GM10847 (cell line): ENCODE measurements around the gene TCF20.

Experiments used
- POLR2A ChIP-seq: IDR thresholded peaks from 2 replicates; pipeline ENCODE4 v1.6.1; 2011; ENCODE audit not compliant: insufficient read length; ENCODE audit errors: extremely low read depth

TCF20 gene

DNA sequence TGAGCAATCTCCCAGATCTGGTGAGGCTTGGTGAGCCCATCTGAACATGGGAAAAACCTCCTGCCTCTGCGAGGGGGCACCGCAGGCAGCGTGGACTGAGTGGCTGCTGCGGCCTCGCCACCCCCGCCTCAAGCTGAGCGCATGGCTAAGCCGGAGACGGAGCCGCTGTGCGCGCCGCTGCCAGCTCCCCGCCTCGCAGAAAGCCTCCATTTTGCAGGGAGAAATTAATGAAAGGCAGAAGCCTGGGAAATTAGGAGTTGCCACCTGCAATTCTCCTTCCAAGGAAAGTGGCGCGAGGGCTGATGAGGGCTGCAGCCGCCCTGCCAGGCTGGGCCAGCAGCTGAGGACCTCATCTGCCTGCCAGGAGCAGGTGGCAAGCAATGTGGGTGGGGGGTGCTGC lies 35.6 kb upstream of the TCF20 start:
- TF ChIP-seq POLR2A, result no peak

DNA sequence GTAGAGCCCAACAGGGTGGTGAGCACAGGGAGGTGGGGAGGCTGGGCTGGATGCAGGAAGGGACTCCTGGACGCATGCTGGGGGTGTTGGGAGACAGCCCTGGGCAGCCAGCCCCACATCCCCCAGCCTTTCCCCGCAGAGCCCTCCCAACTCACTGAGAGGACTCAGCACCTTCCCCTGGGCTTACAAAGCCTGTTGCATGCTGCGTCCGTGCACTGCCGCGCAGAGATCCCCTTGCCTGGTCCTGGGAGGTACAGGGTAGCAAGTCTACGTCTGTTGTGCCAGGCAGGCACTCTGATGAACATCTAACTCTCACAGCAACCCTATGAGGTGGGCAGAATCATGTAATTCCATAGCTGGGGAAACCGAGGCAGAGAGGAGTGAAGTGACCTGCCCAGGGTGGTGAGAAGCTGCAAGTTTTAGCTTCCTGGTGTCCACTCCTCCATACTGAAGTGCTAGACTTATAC lies 33.9 kb upstream of the TCF20 start:
- no peak for TF ChIP-seq POLR2A

DNA sequence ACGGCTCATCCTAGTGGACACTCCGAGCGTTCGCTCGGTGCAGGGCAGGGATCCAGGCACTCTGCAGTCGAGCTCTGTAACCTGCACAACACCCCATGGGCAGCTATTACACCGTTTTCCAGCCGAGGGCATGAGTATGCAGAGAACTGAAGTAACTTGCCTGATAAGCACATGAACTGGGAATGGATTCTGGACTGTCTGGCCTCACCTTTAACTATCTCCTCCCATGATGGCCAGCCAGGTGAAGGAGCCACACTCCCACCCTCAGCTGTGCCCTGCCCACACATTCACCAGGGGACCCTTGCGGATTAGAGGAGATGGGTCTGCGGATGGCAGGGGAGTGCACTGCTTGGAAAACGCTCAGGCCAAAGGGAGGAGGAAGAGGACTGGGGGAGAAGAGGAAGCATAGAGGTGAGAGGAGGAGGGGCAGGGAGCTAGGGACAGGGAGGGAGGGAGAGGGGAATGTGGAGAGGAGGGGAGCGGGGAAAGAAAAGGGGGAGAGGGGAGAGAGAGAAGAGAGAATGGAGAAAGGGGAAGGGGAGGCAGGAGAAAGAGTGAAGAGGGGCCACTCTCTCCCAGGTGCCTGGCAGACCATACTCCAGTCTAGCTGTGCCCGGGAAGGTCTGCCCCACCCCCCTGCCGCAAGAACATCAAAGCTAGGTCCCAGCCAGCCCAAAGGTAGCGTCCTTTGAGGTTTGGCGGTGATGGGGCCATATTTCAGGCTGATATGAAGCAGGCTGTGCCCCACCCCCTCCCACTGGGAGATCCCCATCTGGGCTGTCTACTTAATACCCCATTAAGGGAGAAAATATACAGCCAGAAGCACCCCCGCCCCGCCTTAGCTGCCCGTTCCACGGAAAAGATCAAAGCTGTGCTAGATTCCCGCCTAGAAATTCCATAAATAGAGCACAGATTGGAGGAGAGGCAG lies 33.2 kb upstream of the TCF20 start:
- TF ChIP-seq POLR2A, result no peak

DNA sequence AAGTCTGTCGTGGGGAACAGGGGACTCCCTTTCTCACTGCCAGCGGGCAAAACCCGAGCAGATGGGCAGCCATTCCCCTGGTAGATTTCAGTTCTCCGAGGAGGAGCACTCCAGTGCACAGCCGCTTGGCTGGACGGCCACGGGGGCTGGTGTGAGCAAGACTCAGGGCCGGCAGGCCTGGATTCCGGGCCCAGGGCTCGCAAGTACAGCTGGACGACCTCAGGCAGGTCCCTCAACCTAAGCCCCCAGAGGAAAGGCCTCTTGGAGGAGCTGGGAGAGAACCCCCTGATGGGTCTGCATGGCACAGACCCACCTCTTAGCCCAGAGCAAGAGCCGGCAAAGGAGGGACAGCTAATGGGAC lies 31.3 kb upstream of the TCF20 start:
- no peak for TF ChIP-seq POLR2A

DNA sequence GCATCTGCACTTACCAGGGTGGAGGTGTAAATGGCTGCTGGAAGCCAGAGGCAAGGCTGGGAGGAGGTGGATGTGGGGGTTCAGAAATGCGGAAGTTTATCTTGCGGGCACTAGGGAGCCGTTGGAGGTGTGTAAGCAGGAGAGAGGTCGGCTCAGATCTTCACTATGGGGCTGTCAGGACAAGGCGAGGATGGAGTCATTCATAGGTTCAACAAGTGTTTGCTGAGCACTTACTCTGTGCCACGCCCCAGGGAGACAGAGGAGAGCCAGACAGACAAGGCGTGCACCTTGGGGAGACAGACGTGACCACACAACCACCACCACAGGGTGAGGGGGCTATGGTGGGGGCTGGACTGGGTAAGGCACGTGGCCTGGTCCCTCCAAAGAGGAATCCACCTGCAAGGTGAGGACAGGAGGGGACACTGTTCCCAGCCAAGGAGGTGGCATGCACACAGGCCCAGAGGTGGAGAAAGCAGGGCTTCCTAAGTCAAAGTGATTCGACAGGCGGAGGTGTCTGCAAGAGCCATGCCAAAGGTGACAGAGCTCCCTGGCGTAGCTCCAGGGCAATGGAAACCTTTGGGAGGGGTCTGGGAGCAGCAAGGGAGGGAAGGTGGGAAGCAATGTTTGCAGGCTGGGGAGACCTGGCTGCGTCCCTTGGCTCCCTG lies 30.8 kb upstream of the TCF20 start:
- TF ChIP-seq POLR2A, result no peak

DNA sequence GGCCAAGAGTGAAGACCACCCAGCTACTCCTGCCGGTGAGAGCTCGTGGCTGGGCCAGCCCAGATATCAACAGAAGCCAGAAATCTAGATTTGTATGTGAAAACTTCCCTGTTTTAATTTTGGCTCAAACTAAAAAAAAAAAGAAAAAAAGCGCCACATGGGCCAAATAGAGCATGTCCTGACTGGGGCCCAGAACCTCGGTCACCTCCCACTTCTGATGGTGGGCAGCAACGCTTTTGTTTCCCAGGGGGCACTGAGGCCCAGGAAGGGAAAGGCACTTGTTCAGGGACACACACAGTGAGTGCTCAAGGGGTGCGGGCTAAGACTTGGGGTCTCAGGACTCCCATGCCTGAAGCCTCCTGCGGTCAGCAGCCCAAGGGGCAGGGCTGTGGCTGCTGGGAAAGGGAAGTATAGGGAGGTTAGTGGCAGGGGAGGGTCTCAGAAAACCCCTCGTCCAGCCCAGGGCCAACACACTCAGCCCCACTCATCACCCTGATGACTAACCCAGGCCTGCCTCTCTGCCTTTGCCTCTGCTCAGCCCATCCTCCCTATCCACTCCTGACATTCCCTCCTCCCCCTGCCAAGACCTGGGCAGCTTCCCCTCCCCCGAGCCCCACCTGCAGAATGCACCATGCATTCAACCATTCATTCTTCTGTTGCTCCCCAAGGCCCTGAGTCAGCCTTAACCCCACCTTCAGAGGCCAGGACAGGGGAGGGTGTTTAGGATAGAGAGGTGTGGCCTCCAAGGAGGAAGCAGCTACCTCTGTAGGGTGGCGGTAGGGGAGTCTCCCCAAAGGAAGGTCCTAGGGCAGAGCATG lies 30.0 kb upstream of the TCF20 start:
- TF ChIP-seq POLR2A, result no peak

DNA sequence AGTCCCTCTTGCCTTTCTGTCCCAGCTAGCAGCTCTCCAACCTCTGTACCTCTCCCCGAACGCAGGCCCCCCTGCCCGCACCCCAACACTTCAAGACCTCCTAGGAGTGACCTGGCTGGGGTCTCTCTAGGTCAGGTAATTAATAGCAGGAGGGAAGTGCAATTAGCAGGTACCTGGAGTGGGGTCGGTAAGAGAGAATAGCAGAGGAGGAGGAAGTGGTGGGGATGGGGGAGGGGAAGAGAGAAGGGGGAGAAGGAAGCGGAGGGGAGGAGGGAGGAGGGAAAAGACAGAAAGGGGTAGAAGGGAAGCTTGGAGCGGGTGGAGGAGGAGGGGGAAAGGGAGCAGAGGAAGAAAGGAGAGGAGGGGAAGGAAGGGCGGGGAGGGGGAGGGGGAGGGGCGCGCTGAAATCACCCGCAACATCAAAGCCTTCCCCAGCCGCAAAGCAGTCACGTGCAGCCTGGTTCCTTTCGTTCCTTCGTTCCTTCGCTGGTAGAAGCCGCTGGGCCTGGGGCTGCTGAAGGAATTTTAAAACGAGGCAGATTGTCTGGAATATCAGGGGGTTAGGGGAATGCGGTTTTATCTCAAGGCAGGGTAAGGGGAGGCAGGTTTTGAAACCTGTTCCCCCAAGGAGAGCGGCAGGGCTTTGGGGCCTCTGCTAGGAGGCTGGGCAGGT lies 29.3 kb upstream of the TCF20 start:
- no peak for TF ChIP-seq POLR2A

DNA sequence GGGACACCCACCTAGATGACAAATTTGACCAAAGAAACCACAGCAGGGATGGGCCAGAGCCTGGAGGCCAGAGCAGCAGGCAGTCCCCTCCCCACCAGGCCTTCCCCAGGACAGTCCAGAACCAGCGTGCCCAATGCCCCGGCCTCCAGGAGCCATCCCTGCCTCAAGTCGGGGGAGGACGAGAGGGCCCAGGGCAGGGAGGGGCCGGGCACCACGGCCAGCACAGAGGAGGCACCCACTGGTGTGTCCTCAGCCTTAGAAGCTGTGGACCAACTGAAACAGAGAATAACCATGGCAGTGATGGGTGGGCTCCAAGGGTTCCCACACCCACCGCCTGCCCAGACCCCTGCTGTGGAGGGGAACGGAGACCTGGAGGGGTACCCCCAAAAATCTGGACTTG lies 28.3 kb upstream of the TCF20 start:
- TF ChIP-seq POLR2A, result no peak

DNA sequence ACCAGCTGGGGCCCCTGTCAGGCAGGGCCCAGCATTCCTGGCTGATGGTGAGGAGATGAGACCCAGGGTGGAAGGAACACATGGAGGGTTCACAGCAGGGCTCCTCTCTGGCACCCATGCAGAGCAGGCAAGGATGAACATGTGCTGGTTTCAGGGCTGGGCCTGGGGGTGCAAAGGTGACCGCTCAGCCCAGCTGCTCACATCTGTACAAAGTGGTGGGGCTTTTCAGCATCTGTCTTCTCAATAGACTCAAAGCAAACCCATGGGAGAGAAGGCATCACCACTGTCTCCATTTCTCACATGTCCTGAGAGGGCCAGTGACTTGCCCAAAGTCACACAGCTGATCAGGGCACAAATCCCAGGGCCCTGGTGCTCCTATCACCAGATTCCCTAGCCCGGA lies 27.3 kb upstream of the TCF20 start:
- TF ChIP-seq POLR2A, result no peak

DNA sequence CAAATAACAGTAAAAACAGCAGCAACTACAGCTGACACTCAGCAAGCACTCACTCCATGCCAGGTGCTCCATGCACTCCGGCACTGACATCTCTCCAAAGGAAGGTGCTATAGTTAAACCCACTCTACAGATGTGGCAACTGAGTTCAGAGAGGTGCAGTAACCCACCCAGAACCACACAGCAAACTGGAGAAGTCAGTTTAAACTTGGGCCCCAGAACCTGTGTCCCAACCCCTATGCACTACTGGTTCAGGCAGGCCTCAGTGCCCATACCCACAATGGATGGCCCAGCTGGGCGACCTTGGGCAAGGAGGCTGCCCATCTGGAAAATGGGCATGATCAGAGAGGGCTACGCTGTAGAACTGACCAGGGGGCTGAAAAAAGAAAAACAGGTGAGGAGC lies 26.4 kb upstream of the TCF20 start:
- TF ChIP-seq POLR2A, result no peak

DNA sequence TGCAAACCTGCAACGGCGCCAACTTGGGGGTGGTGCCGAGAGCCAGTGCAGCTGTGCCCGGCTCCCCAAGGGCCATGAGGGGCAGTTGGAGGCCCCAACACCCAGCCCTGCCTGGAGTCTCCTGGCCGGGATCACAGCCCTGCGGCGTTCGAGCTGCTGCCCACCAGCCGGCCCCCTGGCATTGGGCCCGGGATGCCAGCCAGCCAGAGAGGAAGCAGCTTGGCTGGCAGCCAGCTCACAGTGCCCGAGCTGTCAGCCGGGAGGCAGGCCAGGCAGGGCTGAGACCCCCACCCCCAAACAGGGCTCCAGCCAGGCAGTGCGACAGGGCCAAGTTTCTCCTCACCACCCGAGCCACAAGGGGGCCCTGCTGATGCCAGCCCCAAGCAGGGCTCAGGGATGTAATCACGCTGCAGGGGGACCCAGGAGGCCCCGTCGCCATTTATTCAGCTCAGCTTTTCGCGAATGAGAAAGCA lies 26.0 kb upstream of the TCF20 start:
- TF ChIP-seq POLR2A, result no peak

DNA sequence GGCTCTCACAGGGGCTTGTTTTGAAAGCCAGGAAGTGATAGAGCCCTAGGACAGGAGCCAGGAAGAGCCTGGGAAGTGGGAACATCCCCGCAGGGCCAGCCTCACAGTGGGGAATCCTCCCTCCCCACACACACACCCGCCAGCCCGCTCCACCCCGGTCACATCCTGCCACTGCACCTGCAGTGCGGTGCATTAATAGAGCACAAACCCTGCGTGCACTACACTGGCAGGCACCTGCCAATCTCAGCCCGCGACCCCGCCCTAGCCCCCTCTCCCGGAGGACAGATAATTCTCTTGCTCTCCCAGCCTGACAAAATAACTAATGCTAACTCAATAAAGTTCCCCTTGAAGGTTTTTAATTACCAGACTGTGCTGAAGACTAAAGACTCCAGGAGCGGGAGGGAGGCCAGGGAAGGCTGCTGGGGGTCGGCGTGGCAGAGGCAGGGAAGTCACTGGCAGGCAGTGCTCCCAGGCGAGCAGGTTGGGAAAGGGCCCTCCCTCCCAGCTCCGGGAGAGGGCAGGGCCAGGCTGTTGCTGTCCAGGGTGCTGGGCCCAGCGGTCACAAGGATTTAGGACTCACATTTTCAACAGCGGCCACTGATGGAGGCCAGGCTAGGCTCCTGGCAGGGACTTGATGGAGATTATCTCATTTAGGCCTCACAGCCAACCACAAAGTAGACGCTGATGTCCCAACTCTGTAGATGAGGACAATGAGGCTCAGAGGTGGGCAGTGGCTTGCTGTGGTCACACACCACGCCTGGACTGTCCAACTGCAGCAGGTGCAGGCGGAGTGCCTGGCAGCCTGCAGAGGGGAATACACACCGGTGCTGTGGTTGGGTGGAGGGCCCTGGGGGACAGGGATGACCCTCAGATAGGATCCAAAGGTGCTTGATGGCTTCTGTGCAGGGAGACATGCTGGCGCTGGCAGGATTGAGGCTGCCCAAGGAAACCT lies 23.9 kb upstream of the TCF20 start:
- no peak for TF ChIP-seq POLR2A

DNA sequence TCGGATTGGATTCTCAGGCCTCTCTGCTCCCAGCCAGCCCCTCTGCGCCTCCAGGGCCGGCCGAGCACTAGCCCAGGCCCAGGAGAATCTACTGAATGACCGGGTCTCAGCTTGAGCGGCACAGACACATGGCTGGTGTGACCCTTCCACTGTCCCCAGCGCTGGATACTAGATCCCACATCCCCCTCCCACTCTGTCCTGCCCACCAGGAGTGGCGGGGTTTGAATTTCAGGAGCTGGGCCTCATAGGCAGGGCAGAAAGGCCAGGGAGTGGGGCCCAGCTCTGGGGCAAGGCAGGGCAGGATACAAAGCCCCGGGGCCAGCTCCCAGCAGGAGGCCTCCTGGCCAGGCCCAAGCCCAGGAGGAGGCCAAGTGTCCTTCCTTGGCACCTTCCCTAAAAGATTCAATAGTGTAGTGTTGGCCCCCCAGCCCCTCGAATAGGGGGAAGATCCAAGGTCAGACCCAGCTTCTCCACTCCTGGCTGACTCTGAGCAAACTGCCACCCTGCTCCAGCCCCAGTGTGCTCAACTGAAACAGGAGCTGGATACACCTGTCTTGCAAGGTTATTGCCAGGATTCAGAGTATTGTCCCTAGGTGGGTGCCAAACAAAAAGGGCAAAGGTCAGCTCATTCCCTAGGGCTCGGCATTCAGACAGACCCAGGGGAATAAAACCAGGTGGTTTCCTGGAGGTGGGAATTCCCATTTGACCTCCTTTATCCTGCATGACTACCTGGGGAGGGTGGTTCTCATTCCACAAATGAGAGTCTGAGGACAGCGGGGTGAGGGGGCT lies 22.5 kb upstream of the TCF20 start:
- no peak for TF ChIP-seq POLR2A
